Esophagus squamous epithelium (tissue), 4 donors: ENCODE results near the gene PPA2.

Experiments
- POLR2A ChIP-seq, 4 donors: fragments of 450-650 bp; IDR thresholded peaks; one replicate each; pipeline ENCODE4 v1.6.1; 2017; ENCODE audit warnings: antibody characterized with exemption in 4 of 4, mild to moderate bottlenecking in 4 of 4, moderate library complexity in 3 of 4
- TF ChIP-seq, protein P1 (sequence below), 6 experiments: fragments of 450-650 bp in 4 of 6; fragments of 200-600 bp in 2 of 6; sonication (generic) in 2 of 6; IDR thresholded peaks; one replicate each; pipeline ENCODE4 v1.5.1; 2016 to 2019; ENCODE audit warnings: antibody characterized with exemption in 6 of 6, mild to moderate bottlenecking in 4 of 6, moderate library complexity in 4 of 6

- TF ChIP-seq, protein P1, sequence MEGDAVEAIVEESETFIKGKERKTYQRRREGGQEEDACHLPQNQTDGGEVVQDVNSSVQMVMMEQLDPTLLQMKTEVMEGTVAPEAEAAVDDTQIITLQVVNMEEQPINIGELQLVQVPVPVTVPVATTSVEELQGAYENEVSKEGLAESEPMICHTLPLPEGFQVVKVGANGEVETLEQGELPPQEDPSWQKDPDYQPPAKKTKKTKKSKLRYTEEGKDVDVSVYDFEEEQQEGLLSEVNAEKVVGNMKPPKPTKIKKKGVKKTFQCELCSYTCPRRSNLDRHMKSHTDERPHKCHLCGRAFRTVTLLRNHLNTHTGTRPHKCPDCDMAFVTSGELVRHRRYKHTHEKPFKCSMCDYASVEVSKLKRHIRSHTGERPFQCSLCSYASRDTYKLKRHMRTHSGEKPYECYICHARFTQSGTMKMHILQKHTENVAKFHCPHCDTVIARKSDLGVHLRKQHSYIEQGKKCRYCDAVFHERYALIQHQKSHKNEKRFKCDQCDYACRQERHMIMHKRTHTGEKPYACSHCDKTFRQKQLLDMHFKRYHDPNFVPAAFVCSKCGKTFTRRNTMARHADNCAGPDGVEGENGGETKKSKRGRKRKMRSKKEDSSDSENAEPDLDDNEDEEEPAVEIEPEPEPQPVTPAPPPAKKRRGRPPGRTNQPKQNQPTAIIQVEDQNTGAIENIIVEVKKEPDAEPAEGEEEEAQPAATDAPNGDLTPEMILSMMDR (IDR thresholded peaks at IDR 0.05), result no peak
- TF ChIP-seq POLR2A (IDR thresholded peaks at IDR 0.05), result no peak
Measured at GRCh38 chr4:105415281-105415744, 58.5 kb downstream of the PPA2 start.
